ENCODE measurements around the gene RAPGEFL1. TPM values are rescaled to one million over a fixed set of nuclear protein-coding genes. Genes with fewer than 3 reads are reported as not detected.

RAPGEFL1 gene
- total and polyA plus RNA-seq, 4 donors, result 0.82 to 3.2 (median 1.4) TPM

- TF ChIP-seq FOXA1 (IDR thresholded peaks at IDR 0.05) (peak; percentile 9), JUND (IDR thresholded peaks at IDR 0.05) (no peak), ZBTB33 (IDR thresholded peaks at IDR 0.05) (peak; percentile 76), YY1 (IDR thresholded peaks at IDR 0.05) (peak; percentile 99), FOXA2 (IDR thresholded peaks at IDR 0.05) (peak; percentile 30), ATF3 (IDR thresholded peaks at IDR 0.05) (no peak), NR2F2 (IDR thresholded peaks at IDR 0.05) (no peak), RAD21 (IDR thresholded peaks at IDR 0.05) (peak; percentile 41 to 58), RXRA (IDR thresholded peaks at IDR 0.05) (peak in 1 of 2 donors; percentile 24), HNF4G (IDR thresholded peaks at IDR 0.05) (no peak), MAX (IDR thresholded peaks at IDR 0.05) (peak; percentile 57), EGR1 (IDR thresholded peaks at IDR 0.05; ENCODE audit: low read depth in 2 of 2) (peak; percentile 68 to 71), GABPA (IDR thresholded peaks at IDR 0.05 in 1 of 2, conservative IDR thresholded peaks at IDR 0.05 in 1 of 2) (peak; percentile 38 to 85), CTCF (IDR thresholded peaks at IDR 0.05; ENCODE audit: low read depth, low read length, missing input control) (peak; percentile 82), TAF1 (conservative IDR thresholded peaks at IDR 0.05) (peak; percentile 30), SP1 (IDR thresholded peaks at IDR 0.05) (peak; percentile 51), HNF4A (conservative IDR thresholded peaks at IDR 0.05) (no peak), REST (IDR thresholded peaks at IDR 0.05) (peak; percentile 43)
- Histone ChIP-seq H3K27me3 (ENCODE audit: control insufficient read depth in 4 of 4, insufficient read depth in 4 of 4, low read length in 3 of 4) (no peaks in the 10 kb centered on the region), H3K36me3 (ENCODE audit: control insufficient read depth in 4 of 4, insufficient read depth in 3 of 4, low read depth in 1 of 4, low read length in 3 of 4) (no peaks in the 10 kb centered on the region), H3K9ac (ENCODE audit: low read depth in 1 of 2, low read length in 2 of 2) (peak within 1 kb of the TSS; percentile 23 to 32), H3K9me3 (ENCODE audit: control insufficient read depth in 4 of 4, low read length in 3 of 4) (no peaks in the 10 kb centered on the region), H3K27ac (ENCODE audit: low read depth in 1 of 2, low read length in 2 of 2) (peak within 1 kb of the TSS; percentile 81 to 96), H3K4me3 (ENCODE audit: low read depth in 1 of 3, low read length in 3 of 3) (peak within 1 kb of the TSS; percentile 59 to 93 (median 82)), H3K4me1 (ENCODE audit: control insufficient read depth in 4 of 4, insufficient read depth in 4 of 4, low read length in 3 of 4) (peaks cover 1 to 8% (median 6%) of the 10 kb centered on the region in 4 donors)
- 3% methylated on average over 59 of the region's 59 CpGs for WGBS
- peak; percentile 97 for DNase-seq (ENCODE audit: low spot score)
Observed at GRCh38 chr17:40218740-40219593, 41.7 kb downstream of the RAPGEFL1 start, which contains the start of gene WIPF2. TSS of gene WIPF2 (plus strand) at chr17:40219304. CDS start at chr17:40256460, 37,156 bp downstream.

Measured in liver (tissue), 9 donors.